ENCODE results near the gene CELF2. TPM values are rescaled to one million over a fixed set of nuclear protein-coding genes. Genes with fewer than 3 reads are reported as not detected.
"Not testable (repeated sequence)": the region's sequence is repeated elsewhere in the genome, so short reads cannot be mapped to it uniquely, and the experiment has no call there.

Gene CELF2
- total and polyA plus RNA-seq, 8 donors, result 58.0 to 107 (median 65.9) TPM

GRCh38 chr10:11358011-11358410 lies 340.3 kb downstream of the CELF2 start:
- H3K4me1 ChIP-seq, result peaks cover 0 to 9% of the 10 kb centered on the region in 2 donors
- ATAC-seq, result no peak
- peaks cover 0 to 6% of the 10 kb centered on the region in 2 donors for H3K9me3 ChIP-seq
- intact Hi-C loops (cut with DNase I), result no loop called here
- no peak for TF ChIP-seq CTCF (IDR thresholded peaks at IDR 0.05)
- no peak overlapping the region for H3K4me3 ChIP-seq
- no peak overlapping the region for H3K27ac ChIP-seq
- no peak for DNase-seq
- no peaks in the 10 kb centered on the region for H3K27me3 ChIP-seq
- H3K36me3 ChIP-seq, result no peaks in the 10 kb centered on the region

GRCh38 chr10:11358923-11359575 lies 341.4 kb downstream of the CELF2 start:
- intact Hi-C loops (cut with DNase I), result no loop called here

DNA sequence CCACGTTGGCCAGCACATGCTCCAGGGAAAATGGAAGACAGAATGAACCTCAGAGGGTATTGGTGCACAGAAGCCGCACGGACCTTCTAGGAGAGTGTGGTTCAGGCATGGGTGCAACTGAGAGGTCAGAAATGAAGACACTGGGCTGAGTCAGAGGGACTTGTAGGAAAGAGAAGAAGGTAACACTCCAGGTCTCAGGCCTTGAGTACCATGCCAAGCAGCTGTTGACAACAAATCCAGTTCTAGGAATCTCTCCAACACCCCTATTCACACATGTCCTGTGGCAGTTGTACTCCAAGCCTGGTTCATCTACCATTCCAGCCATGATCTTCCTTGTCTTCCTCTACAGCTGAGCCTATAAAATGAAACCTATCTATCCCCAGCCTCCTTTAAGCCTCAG lies 342.2 kb downstream of the CELF2 start:
- peaks cover 0 to 6% of the 10 kb centered on the region in 2 donors for H3K9me3 ChIP-seq
- H3K27ac ChIP-seq, result no peak overlapping the region
- intact Hi-C loops (cut with DNase I), result no loop called here
- no peaks in the 10 kb centered on the region for H3K27me3 ChIP-seq
- no peak for TF ChIP-seq CTCF (IDR thresholded peaks at IDR 0.05)
- peaks cover 0 to 9% of the 10 kb centered on the region in 2 donors for H3K4me1 ChIP-seq
- no peak for DNase-seq
- no peak for ATAC-seq
- no peaks in the 10 kb centered on the region for H3K36me3 ChIP-seq
- no peak overlapping the region for H3K4me3 ChIP-seq

More at GRCh38 chr10:11358923-11359575, 341.4 kb downstream of the CELF2 start:
- TF ChIP-seq CTCF (IDR thresholded peaks at IDR 0.05), result no peak
- Histone ChIP-seq H3K9me3 (peaks cover 0 to 6% of the 10 kb centered on the region in 2 donors), H3K4me1 (peaks cover 0 to 9% of the 10 kb centered on the region in 2 donors), H3K4me3 (no peak overlapping the region), H3K27ac (no peak overlapping the region), H3K27me3 (no peaks in the 10 kb centered on the region), H3K36me3 (no peaks in the 10 kb centered on the region)
- DNase-seq (no peak), ATAC-seq (no peak)

DNA sequence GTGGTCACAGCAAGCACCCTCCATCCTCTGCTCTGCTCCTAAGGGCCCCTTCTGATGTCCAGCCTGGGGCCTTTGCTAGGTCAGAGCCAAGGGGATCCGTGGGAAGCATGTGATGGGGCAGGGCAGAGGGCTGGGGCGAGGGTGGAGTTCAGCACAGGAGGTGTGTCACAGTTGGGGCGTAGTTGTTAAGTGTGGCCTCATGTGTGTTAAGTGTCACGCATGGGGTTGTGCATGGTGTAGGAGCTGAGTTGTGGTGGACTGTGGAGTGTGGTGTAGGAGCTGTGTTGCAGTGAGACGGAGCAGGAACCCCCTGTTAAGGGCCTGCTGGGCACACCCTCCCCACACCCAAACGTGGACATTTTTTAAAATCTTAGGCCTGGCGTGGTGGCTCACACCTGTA lies 345.8 kb downstream of the CELF2 start:
- H3K27ac ChIP-seq, result no peak overlapping the region
- no peak for TF ChIP-seq CTCF (IDR thresholded peaks at IDR 0.05)
- H3K9me3 ChIP-seq, result peaks cover 0 to 6% of the 10 kb centered on the region in 2 donors
- intact Hi-C loops (cut with DNase I), result no loop called here
- H3K4me3 ChIP-seq, result no peak overlapping the region
- no peaks in the 10 kb centered on the region for H3K27me3 ChIP-seq
- H3K36me3 ChIP-seq, result no peaks in the 10 kb centered on the region
- ATAC-seq (no peak), DNase-seq (no peak)
- H3K4me1 ChIP-seq, result no peaks in the 10 kb centered on the region

- H3K9me3 ChIP-seq, result peaks cover 0 to under 1% of the 10 kb centered on the region in 2 donors
- H3K4me3 ChIP-seq, result no peak overlapping the region
- no peaks in the 10 kb centered on the region for H3K27me3 ChIP-seq
- H3K4me1 ChIP-seq, result no peaks in the 10 kb centered on the region
- intact Hi-C loops (cut with DNase I), result no loop called here
- no peaks in the 10 kb centered on the region for H3K36me3 ChIP-seq
- DNase-seq (no peak), ATAC-seq (no peak)
- no peak overlapping the region for H3K27ac ChIP-seq
- no peak for TF ChIP-seq CTCF (IDR thresholded peaks at IDR 0.05)
These were observed 346.6 kb downstream of the CELF2 start for GRCh38 chr10:11364241-11364640.

- H3K4me3 ChIP-seq; intact Hi-C loops (cut with DNase I); H3K36me3 ChIP-seq; H3K27ac ChIP-seq; DNase-seq; H3K27me3 ChIP-seq; H3K9me3 ChIP-seq; H3K4me1 ChIP-seq; ATAC-seq: not testable (repeated sequence)
These were observed 349.2 kb downstream of the CELF2 start for GRCh38 chr10:11366889-11367288.

Data from left lung (tissue), 10 donors.